Neuron (in vitro differentiated cells): ENCODE measurements around the gene CX3CL1.

Experiments
- H2AFZ ChIP-seq: one replicate; pipeline ENCODE4 v1.6.1; 2013; ENCODE audit warnings: low read depth, mild to moderate bottlenecking, inconsistent platforms, low read length, moderate library complexity
- H3K27me3 ChIP-seq: one replicate; pipeline ENCODE4 v1.6.1; 2013; ENCODE audit warnings: low read length; ENCODE audit not compliant: insufficient read depth
- H3K36me3 ChIP-seq: one replicate; pipeline ENCODE4 v1.6.1; 2013; ENCODE audit warnings: low read length; ENCODE audit not compliant: insufficient read depth
- H3K4me1 ChIP-seq: one replicate; pipeline ENCODE4 v1.6.1; 2013; ENCODE audit warnings: low read length; ENCODE audit not compliant: insufficient read depth
- H3K4me3 ChIP-seq: 2 replicates; pipeline ENCODE4 v1.5.1; 2013; ENCODE audit warnings: mild to moderate bottlenecking, low read length, moderate library complexity
- H3K9me3 ChIP-seq: one replicate; pipeline ENCODE4 v1.6.1; 2013; ENCODE audit warnings: low read length

CX3CL1 gene

GRCh38 chr16:57426356-57426755, 54.1 kb downstream of the CX3CL1 start:
- no peak overlapping the region for H2AFZ ChIP-seq

GRCh38 chr16:57427307-57427706, 55.0 kb downstream of the CX3CL1 start:
- no peak overlapping the region for H2AFZ ChIP-seq
- no peaks in the 10 kb centered on the region for H3K4me1 ChIP-seq
- H3K36me3 ChIP-seq, result peaks cover 48% of the 10 kb centered on the region
- H3K27me3 ChIP-seq, result no peaks in the 10 kb centered on the region
- no peak overlapping the region for H3K4me3 ChIP-seq
- no peaks in the 10 kb centered on the region for H3K9me3 ChIP-seq

More at GRCh38 chr16:57426356-57426755, 54.1 kb downstream of the CX3CL1 start:
- H3K9me3 ChIP-seq, result no peaks in the 10 kb centered on the region
- no peaks in the 10 kb centered on the region for H3K4me1 ChIP-seq
- peaks cover 39% of the 10 kb centered on the region for H3K36me3 ChIP-seq
- H3K27me3 ChIP-seq, result no peaks in the 10 kb centered on the region
- H3K4me3 ChIP-seq, result no peak overlapping the region

- Histone ChIP-seq H3K9me3 (no peaks in the 10 kb centered on the region), H2AFZ (no peak overlapping the region), H3K36me3 (peaks cover 53% of the 10 kb centered on the region), H3K4me1 (no peaks in the 10 kb centered on the region), H3K4me3 (no peak overlapping the region), H3K27me3 (no peaks in the 10 kb centered on the region)
These were observed 55.5 kb downstream of the CX3CL1 start for GRCh38 chr16:57427824-57428223.

- Histone ChIP-seq H2AFZ (no peak overlapping the region), H3K27me3 (no peaks in the 10 kb centered on the region), H3K4me3 (no peak overlapping the region), H3K4me1 (no peaks in the 10 kb centered on the region), H3K9me3 (no peaks in the 10 kb centered on the region), H3K36me3 (peaks cover 80% of the 10 kb centered on the region)
These were observed 58.7 kb downstream of the CX3CL1 start for GRCh38 chr16:57430955-57431354.

GRCh38 chr16:57432505-57432904, 60.2 kb downstream of the CX3CL1 start:
- H3K36me3 ChIP-seq, result peaks cover 88% of the 10 kb centered on the region

GRCh38 chr16:57432989-57433388, 60.7 kb downstream of the CX3CL1 start:
- Histone ChIP-seq H2AFZ (no peak overlapping the region), H3K4me1 (no peaks in the 10 kb centered on the region), H3K36me3 (peaks cover 88% of the 10 kb centered on the region), H3K4me3 (no peak overlapping the region), H3K27me3 (no peaks in the 10 kb centered on the region), H3K9me3 (no peaks in the 10 kb centered on the region)

More at GRCh38 chr16:57432505-57432904, 60.2 kb downstream of the CX3CL1 start:
- H3K9me3 ChIP-seq, result no peaks in the 10 kb centered on the region
- H3K27me3 ChIP-seq, result no peaks in the 10 kb centered on the region
- no peak overlapping the region for H2AFZ ChIP-seq
- no peak overlapping the region for H3K4me3 ChIP-seq
- H3K4me1 ChIP-seq, result no peaks in the 10 kb centered on the region

GRCh38 chr16:57434003-57434402, 61.7 kb downstream of the CX3CL1 start:
- H2AFZ ChIP-seq, result no peak overlapping the region

More at GRCh38 chr16:57434003-57434402, 61.7 kb downstream of the CX3CL1 start:
- Histone ChIP-seq H3K27me3 (no peaks in the 10 kb centered on the region), H3K9me3 (no peaks in the 10 kb centered on the region), H3K36me3 (peaks cover 87% of the 10 kb centered on the region), H3K4me3 (no peak overlapping the region), H3K4me1 (no peaks in the 10 kb centered on the region)
